ENCODE measurements around the gene RNF10.
"Not testable (repeated sequence)": the region's sequence is repeated elsewhere in the genome, so short reads cannot be mapped to it uniquely, and the experiment has no call there.

RNF10 gene

DNA sequence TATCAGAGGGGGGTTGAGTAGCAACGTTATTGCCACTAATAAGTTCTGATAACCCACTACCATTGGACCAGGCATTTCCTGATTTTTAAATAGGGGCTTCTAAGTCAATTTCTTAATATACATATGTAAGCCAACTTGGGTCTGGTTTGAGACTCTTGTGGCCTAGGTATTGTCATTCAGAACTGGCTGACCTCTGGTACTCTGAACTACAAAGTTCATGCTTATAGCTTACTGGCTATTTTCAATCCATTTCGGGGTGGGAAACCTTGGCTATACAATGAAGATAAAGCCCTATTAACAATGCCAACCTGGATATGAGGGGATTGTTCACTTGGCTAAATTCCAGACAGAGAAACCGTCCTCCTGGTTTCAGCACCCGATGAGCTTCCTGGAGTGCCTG is 29.6 kb upstream of the RNF10 start:
- TF ChIP-seq ZFX (IDR thresholded peaks at IDR 0.05; ENCODE audit: borderline replicate concordance): no peak
- TF ChIP-seq, protein P1, sequence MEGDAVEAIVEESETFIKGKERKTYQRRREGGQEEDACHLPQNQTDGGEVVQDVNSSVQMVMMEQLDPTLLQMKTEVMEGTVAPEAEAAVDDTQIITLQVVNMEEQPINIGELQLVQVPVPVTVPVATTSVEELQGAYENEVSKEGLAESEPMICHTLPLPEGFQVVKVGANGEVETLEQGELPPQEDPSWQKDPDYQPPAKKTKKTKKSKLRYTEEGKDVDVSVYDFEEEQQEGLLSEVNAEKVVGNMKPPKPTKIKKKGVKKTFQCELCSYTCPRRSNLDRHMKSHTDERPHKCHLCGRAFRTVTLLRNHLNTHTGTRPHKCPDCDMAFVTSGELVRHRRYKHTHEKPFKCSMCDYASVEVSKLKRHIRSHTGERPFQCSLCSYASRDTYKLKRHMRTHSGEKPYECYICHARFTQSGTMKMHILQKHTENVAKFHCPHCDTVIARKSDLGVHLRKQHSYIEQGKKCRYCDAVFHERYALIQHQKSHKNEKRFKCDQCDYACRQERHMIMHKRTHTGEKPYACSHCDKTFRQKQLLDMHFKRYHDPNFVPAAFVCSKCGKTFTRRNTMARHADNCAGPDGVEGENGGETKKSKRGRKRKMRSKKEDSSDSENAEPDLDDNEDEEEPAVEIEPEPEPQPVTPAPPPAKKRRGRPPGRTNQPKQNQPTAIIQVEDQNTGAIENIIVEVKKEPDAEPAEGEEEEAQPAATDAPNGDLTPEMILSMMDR (IDR thresholded peaks at IDR 0.05): no peak
- no peak overlapping the region for H3K27ac ChIP-seq

DNA sequence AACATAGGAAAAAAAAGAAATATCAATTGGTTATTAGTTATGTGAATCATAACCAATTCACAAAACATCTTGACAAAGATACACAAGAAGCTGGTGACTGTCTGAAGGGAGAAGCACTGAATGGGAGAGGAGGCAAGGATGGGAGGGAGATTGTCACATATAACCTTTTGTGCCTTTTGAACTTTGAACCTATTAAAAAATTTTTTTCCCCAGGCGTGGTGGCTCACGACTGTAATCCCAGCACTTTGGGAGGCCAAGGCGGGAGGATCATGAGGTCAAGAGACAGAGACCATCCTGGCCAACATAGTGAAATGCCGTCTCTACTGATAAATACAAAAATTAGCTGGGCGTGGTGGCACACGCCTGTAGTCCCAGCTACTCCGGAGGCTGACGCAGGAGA is 25.6 kb upstream of the RNF10 start:
- H3K27ac ChIP-seq: 0 out of 2 replicates have a peak overlapping the region, but pooled peaks have one; percentile 14
- TF ChIP-seq ZFX (IDR thresholded peaks at IDR 0.05; ENCODE audit: borderline replicate concordance): no peak
- TF ChIP-seq, protein P1 (IDR thresholded peaks at IDR 0.05): no peak

DNA sequence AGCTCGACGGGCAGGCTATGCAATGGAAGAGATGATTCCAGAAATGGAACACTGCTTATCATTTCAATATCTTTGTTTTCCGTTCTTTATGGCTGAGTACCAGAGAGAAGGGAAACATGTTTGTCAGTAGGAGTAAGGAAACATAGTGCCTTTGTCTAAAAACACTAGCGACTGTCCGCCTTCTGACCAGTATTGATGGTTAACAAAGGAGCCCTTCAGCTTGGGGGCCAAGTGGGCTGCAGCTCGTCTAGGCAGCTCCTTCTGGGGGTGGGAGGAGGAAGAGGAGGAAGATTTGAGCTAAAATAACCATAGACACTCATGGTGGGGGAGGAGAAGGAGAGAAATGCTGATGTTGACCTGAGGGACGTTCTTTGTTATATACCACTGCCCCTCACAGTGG is 20.2 kb upstream of the RNF10 start:
- no peak for TF ChIP-seq ZFX (IDR thresholded peaks at IDR 0.05; ENCODE audit: borderline replicate concordance)
- TF ChIP-seq, protein P1 (IDR thresholded peaks at IDR 0.05): no peak
- no peak overlapping the region for H3K27ac ChIP-seq

DNA sequence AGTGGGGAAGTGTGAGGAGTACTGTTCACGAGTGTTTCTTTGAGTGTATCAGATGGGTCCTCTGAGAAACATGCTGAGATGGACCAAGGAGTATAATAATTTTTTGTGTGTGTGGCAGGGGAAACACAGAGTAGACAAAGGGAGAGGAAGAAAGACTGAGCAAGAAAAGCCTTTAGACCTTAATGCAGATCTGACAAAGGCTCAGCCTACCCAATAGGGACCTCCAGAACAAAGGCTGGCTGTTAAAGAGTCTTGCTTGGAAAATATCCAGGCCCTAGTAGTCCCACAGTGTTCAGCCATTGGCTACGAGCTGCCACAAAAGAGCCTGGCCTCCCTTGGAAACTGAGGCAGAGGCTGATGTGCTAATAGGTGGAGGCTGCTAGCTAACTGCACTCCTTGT is 18.7 kb upstream of the RNF10 start:
- H3K27ac ChIP-seq: no peak overlapping the region
- no peak for TF ChIP-seq ZFX (IDR thresholded peaks at IDR 0.05; ENCODE audit: borderline replicate concordance)

DNA sequence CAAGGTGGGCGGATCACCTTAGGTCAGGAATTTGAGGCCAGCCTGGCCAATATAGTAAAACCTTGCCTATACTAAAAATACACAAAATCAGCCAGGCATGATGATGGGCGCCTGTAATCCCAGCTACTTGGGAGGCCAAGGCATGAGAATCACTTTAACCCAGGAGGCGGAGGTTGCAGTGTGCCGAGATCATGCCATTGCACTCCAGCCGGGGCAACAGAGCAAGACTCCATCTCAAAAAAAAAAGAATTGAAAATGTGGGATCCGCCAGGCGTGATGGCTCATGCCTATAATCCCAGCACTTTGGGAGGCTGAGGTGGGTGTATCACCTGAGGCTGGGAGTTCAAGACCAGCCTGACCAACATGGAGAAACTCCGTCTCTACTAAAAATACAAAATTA is 14.8 kb upstream of the RNF10 start:
- H3K27ac ChIP-seq: not testable (repeated sequence)

DNA sequence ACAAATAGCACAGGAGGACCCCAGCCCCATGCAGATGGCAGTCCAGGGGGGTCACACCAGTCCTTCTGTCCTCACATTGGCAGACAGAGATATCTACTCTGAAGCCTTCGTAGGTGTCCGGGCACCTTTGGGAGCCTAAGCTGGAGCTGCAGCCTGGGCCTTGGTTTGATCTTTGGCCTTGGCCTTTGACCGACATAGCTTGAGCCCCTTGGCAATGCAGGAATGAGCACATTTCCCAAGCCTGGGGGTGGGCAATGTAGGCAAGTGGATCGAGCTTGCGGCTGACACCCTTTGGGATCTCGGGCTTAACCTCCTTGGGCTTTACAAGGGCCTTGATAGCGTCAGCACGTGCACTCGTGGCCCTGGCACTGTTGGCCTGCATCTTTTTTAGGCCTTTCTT is 11.6 kb upstream of the RNF10 start:
- TF ChIP-seq ZFX (IDR thresholded peaks at IDR 0.05; ENCODE audit: borderline replicate concordance): no peak
- TF ChIP-seq, protein P1 (IDR thresholded peaks at IDR 0.05): no peak
- no peak overlapping the region for H3K27ac ChIP-seq

DNA sequence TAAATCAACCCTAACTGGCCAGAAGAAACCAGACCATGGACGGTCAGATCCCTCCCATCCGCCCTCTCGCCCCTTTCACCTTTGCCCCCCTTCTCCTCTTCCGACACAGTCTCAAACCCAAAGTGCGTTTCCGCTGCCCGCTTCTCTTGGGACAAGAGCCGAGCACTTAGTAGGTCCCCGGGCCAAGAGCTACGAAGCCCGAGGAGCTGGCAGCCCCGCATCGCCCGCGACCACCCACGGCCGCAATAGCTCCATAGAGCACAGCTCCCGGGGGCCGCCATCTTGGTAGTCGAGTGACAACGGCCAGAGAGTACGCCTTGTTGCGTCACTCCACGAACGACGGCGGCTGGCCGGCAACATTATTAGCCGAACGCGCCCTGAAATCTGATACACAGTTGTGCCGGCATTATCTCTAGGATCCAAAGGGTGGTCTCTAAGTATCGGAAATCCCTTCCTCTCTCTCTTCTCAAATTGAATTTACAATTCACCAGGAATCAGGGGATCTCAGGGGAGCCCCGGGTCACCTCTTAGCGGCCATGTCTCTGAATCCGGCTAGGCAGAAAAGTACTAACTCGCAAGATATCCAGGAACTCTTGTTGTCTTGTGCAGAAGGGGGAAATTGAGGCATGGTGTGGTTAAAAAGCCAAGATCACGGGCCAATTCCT is 5.2 kb upstream of the RNF10 start, which contains the start of gene COQ5:
Gene COQ5 (minus strand): TSS at position 298 of the 665 bp plus-strand sequence. CDS start 17 bp downstream, at position 281.
- peak within 1 kb of the TSS; percentile 93 for H3K27ac ChIP-seq
- TF ChIP-seq, protein P1 (IDR thresholded peaks at IDR 0.05): no peak
- no peak for TF ChIP-seq ZFX (IDR thresholded peaks at IDR 0.05; ENCODE audit: borderline replicate concordance)

DNA sequence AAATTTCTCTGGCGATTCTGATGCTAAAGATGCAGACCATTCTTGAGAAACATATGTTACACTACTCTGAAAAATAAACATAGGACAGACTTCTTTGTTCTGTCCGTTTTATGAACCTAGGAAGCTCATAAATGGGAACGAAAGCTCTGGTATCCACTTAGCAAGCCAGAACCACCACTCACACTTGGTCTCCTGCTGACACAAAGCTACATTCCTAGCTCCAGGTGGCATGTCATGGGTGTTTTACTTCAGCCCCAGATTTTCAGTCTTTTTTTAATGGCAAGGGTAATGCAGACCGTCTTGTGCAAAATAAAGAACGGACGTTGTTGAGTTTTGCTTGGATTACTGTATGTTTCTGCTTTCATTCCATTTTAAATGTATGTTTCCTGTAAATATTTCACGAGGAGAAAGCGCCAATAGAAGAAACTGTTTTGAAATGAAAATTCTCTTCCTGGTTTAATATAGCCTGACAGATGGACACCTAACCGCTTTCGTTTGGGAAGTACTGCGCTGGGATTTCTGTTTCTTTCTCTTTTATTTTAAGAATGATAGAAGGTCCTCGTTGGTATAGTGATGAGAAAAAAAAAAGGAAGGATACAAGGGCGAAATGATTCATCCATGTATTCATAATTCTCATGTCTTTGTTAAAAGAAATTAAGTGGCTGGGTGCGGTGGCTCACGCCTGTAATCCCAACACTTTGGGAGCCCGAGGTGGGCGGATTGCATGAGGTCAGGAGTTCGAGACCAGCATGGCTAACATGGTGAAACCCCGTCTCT is 4.3 kb upstream of the RNF10 start:
- TF ChIP-seq, protein P1 (IDR thresholded peaks at IDR 0.05): peak; percentile 19; the same call in 1 of the 2 replicates
- TF ChIP-seq ZFX (IDR thresholded peaks at IDR 0.05; ENCODE audit: borderline replicate concordance): no peak
- H3K27ac ChIP-seq: peak overlapping the region; percentile 93

DNA sequence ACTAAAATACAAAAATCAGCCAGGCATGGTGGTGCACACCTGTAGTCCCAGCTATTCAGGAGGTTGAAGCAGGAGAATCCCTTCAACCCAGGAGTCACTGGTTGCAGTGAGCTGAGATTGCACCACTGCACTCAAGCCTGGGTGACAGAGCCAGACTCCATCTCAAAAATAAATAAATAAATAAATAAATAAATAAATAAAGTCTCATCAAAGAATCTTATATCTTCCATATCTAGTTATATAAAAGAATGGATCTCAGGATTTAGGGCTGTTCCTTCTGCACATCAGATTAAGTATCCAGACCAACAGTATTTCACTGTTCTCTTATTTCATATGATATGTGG is 3.8 kb upstream of the RNF10 start:
- H3K27ac ChIP-seq: peak overlapping the region; percentile 93

Data from 22Rv1 (cell line).